LNCaP clone FGC (cell line): ENCODE data around the gene COL5A3.
"Not testable (repeated sequence)": the region's sequence is repeated elsewhere in the genome, so short reads cannot be mapped to it uniquely, and the experiment has no call there.

Source experiments
- DNase-seq: peaks from one replicate; pipeline ENCODE4 v3.0.0-alpha.2; 2011; ENCODE audit warnings: low read depth
- H3K4me3 ChIP-seq: 2 replicates; pipeline ENCODE4 v1.5.1; 2011; ENCODE audit warnings: mild to moderate bottlenecking, low read depth, low read length, control low read depth
- TF ChIP-seq, protein P1 (sequence below): IDR thresholded peaks from 2 replicates; pipeline ENCODE4 v1.5.1; 2012; ENCODE audit warnings: mild to moderate bottlenecking; ENCODE audit not compliant: control insufficient read depth, insufficient read depth; ENCODE audit errors: extremely low read depth

Gene COL5A3

DNA sequence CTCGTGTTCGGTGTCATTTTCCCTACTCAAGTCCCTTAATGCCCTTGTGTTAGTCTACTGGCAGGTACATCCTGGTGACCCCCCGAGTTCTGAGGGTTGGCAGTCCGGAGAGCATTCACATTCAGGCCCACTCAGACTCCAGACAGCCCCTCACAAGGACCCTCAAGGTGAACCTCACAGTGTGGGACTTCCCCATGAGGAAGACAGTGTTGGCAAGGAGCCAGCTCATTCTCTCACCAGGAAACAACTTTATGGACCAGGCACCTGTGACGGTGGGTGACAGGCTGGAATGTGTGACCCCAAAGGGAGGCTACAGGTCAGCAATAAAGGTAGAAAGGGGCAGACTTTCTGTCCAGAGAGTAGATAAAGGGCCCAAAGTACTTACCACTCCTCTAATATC, 27.5 kb upstream of the COL5A3 start:
- no peak for DNase-seq
- TF ChIP-seq, protein P1, sequence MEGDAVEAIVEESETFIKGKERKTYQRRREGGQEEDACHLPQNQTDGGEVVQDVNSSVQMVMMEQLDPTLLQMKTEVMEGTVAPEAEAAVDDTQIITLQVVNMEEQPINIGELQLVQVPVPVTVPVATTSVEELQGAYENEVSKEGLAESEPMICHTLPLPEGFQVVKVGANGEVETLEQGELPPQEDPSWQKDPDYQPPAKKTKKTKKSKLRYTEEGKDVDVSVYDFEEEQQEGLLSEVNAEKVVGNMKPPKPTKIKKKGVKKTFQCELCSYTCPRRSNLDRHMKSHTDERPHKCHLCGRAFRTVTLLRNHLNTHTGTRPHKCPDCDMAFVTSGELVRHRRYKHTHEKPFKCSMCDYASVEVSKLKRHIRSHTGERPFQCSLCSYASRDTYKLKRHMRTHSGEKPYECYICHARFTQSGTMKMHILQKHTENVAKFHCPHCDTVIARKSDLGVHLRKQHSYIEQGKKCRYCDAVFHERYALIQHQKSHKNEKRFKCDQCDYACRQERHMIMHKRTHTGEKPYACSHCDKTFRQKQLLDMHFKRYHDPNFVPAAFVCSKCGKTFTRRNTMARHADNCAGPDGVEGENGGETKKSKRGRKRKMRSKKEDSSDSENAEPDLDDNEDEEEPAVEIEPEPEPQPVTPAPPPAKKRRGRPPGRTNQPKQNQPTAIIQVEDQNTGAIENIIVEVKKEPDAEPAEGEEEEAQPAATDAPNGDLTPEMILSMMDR = no peak
- H3K4me3 ChIP-seq = no peak overlapping the region

- no peak for DNase-seq
- TF ChIP-seq, protein P1 = no peak
- no peak overlapping the region for H3K4me3 ChIP-seq
Observed at GRCh38 chr19:10037367-10037766, 27.1 kb upstream of the COL5A3 start.

- no peak overlapping the region for H3K4me3 ChIP-seq
- no peak for DNase-seq
- TF ChIP-seq, protein P1 = no peak
Observed at GRCh38 chr19:10036601-10037071, 26.3 kb upstream of the COL5A3 start.

- no peak for DNase-seq
- no peak overlapping the region for H3K4me3 ChIP-seq
- TF ChIP-seq, protein P1 = no peak
Observed at GRCh38 chr19:10033614-10034013, 23.3 kb upstream of the COL5A3 start.

DNA sequence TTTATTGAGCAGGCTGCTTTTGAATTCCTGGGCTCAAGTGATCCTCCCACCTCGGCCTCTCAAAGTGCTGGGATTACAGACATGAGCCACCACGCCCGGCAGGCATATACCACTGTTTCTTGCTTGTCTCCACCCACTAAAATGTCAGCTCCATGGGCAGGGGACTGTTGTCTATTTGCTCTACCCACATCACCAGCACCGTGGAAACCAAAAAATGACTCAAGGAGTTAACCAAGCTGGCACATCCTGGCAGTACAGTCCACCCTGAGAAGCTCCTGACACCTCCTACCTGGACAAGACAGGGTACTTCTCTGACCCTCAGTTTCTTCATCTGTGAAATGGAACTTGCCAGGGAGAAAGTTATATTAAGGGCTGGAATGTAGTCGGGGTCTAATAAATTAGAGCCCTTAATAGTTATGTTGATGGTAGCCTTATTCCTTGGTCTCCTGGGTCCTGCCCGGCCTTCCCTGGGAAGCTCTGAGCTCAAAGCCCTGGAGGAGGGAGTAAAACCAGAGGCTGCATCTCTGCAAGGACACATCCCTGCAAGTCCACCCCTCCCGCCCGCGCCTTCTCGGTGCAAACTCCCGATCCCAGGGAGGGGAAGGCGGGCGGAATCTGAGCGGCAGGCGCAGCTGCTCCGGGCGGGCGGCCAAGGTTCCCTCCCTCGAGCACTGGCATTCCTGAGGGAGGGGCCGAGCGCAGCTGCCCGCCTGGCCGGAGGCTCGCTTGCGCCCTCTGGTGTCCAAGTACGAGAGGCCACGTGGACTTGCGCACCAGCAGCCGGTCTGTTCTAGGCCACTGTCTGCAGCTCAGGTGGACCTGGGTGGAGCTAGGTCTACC, 17.1 kb upstream of the COL5A3 start:
- TF ChIP-seq, protein P1 = peak; percentile 95
- no peak overlapping the region for H3K4me3 ChIP-seq
- DNase-seq = peak; percentile 46

DNA sequence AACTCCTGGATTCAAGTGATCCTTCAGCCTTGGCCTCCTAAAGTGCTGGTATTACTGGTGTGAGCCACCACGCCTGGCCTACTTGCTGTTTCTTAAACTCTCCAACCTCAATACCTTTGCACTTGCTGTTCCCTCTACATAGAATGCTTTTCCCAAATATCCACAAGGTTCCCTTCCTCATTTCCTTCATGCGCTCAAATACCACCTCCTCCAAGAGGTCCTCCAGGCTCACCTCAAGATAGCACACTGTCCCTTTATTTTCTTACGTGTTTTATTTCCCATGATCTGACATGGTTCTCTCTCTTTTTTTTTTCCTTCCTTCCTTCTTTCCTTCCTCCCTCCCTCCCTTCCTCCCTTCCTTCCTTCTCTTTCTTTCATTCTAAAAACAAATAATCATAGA, 16.4 kb upstream of the COL5A3 start:
- DNase-seq = no peak
- no peak overlapping the region for H3K4me3 ChIP-seq
- TF ChIP-seq, protein P1 = no peak

DNA sequence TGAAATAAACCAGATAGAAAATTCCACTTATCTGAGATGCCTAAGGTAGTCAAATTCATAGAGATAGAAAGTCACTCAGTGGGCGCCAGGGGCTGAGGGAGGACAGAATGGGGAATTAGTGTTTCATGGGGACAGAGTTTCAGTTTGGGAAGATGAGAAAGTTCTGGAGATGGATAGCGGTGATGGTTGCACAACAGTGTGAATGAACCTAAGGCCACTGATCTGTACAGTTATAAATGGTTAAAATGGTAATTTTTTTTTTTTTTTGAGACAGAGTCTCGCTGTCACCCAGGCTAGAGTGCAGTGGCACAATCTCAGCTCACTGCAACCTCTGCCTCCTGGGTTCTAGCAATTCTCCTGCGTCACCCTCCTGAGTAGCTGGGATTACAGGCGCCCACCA, 12.8 kb upstream of the COL5A3 start:
- not testable (repeated sequence) for DNase-seq, H3K4me3 ChIP-seq
